HEK293 (cell line): ENCODE results near the gene FPGS.

Experiments
- CTCF ChIA-PET: fragments of 350-600 bp; formaldehyde crosslinking; extraction: SDS; loops from one replicate; lab custom pipeline; 2021; ENCODE audit warnings: antibody characterized with exemption; lab: Yijun Ruan, JAX
- POLR2A ChIA-PET: fragments of 300-600 bp; formaldehyde crosslinking; extraction: SDS; loops from one replicate; lab custom pipeline; 2020; ENCODE audit warnings: antibody characterized with exemption, inconsistent platforms; lab: Yijun Ruan, JAX
- H3K27ac ChIP-seq: fragments of 200-500 bp; sonication (Bioruptor generic); 2 replicates; pipeline ENCODE4 v1.5.1; 2014; ENCODE audit warnings: low read depth, low read length, control low read depth, inconsistent platforms; ENCODE audit errors: extremely low read depth
- H3K36me3 ChIP-seq, 2 experiments: fragments of 200-500 bp in 1 of 2; sonication (Bioruptor generic) in 1 of 2; 1 replicate in 1 of 2; 2 replicates in 1 of 2; pipeline ENCODE4 v1.5.1; 2014 to 2017; ENCODE audit warnings: inconsistent platforms in 2 of 2, low read length in 2 of 2; ENCODE audit not compliant: control insufficient read depth in 2 of 2, insufficient read depth in 1 of 2
- H3K4me1 ChIP-seq: fragments of 200-500 bp; sonication (Bioruptor generic); 2 replicates; pipeline ENCODE4 v1.5.1; 2014; ENCODE audit warnings: mild to moderate bottlenecking, low read length, inconsistent platforms; ENCODE audit not compliant: control insufficient read depth, insufficient read depth
- H3K4me3 ChIP-seq: 2 replicates; pipeline ENCODE4 v1.5.1; 2011; ENCODE audit warnings: low read depth, mild to moderate bottlenecking, control low read depth, low read length, moderate library complexity
- H3K9me3 ChIP-seq: fragments of 200-500 bp; sonication (Bioruptor generic); 2 replicates; pipeline ENCODE4 v1.5.1; 2014; ENCODE audit warnings: low read depth, low read length, inconsistent platforms; ENCODE audit not compliant: control insufficient read depth, insufficient read depth
- INSM2 ChIP-seq: fragments of 450-650 bp; formaldehyde crosslinking; IDR thresholded peaks from 2 replicates; pipeline ENCODE4 v1.5.1; 2016; ENCODE audit warnings: missing biosample characterization, missing genetic modification characterization
- KLF8 ChIP-seq: fragments of 450-650 bp; formaldehyde crosslinking; IDR thresholded peaks from 2 replicates; pipeline ENCODE4 v1.5.1; 2016; ENCODE audit warnings: missing biosample characterization, missing genetic modification characterization
- PATZ1 ChIP-seq: fragments of 450-650 bp; formaldehyde crosslinking; IDR thresholded peaks from 2 replicates; pipeline ENCODE4 v1.5.1; 2016; ENCODE audit warnings: missing biosample characterization, missing genetic modification characterization
- ZNF148 ChIP-seq: fragments of 450-650 bp; formaldehyde crosslinking; IDR thresholded peaks from 2 replicates; pipeline ENCODE4 v1.5.0; 2017; ENCODE audit warnings: missing biosample characterization, missing genetic modification characterization, borderline replicate concordance
- ZNF157 ChIP-seq: fragments of 450-650 bp; formaldehyde crosslinking; IDR thresholded peaks from 2 replicates; pipeline ENCODE4 v1.5.1; 2016; ENCODE audit warnings: missing biosample characterization, missing genetic modification characterization
- ZNF223 ChIP-seq: fragments of 450-650 bp; formaldehyde crosslinking; IDR thresholded peaks from 2 replicates; pipeline ENCODE4 v1.5.1; 2016; ENCODE audit warnings: missing biosample characterization, missing genetic modification characterization
- ZNF423 ChIP-seq: fragments of 450-650 bp; formaldehyde crosslinking; IDR thresholded peaks from 2 replicates; pipeline ENCODE4 v1.5.1; 2016; ENCODE audit warnings: missing biosample characterization, missing genetic modification characterization
- ZNF518A ChIP-seq: fragments of 450-650 bp; formaldehyde crosslinking; conservative IDR thresholded peaks from 2 replicates; pipeline ENCODE4 v1.5.1; 2016; ENCODE audit warnings: low read depth, missing biosample characterization, missing genetic modification characterization
- ZNF600 ChIP-seq: fragments of 450-650 bp; formaldehyde crosslinking; IDR thresholded peaks from 2 replicates; pipeline ENCODE4 v1.5.1; 2016; ENCODE audit warnings: missing biosample characterization, missing genetic modification characterization
- ZNF624 ChIP-seq: fragments of 450-650 bp; formaldehyde crosslinking; IDR thresholded peaks from 2 replicates; pipeline ENCODE4 v1.5.1; 2017; ENCODE audit warnings: missing biosample characterization, missing genetic modification characterization
- ZNF843 ChIP-seq: fragments of 450-650 bp; formaldehyde crosslinking; IDR thresholded peaks from 2 replicates; pipeline ENCODE4 v1.5.1; 2016; ENCODE audit warnings: missing biosample characterization, missing genetic modification characterization
- ZSCAN4 ChIP-seq: fragments of 450-650 bp; formaldehyde crosslinking; IDR thresholded peaks from 2 replicates; pipeline ENCODE4 v1.5.1; 2017; ENCODE audit warnings: missing biosample characterization, missing genetic modification characterization

Gene FPGS

GRCh38 chr9:127773272-127773671 lies 29.4 kb upstream of the FPGS start (continued):
- TF ChIP-seq PATZ1 (no peak), ZNF148 (tag by site-specific recombination) (no peak), ZNF843 (tag by site-specific recombination) (no peak)

DNA sequence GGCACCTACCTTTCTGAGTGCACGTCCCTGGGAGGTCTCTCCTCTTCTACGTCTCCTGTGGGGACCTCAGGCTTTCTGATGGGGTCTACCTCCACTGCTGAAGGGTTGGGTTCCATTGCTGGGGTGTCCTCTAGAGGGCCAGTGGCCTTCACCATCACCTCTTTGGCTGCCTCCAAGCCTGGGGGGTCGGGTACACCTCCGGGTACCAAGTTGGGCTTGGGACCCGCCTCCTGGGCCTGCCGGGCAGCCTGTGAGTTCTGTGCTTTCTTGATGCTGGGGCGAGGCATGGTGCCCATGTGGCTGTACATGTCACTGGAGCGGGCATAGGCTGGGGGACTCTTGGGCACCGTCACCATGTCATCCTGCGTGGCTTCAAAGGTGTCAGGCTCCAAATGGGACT lies 28.7 kb upstream of the FPGS start:
- ChIA-PET CTCF (interaction anchor here (0.9 to 1.5 kb wide), 3 partner anchors 10 to 39 kb away, joined by 4 to 11 read pairs (median 8); partner anchors contain the start of genes CDK9 and TOR2A), POLR2A (no interaction called here)
- Histone ChIP-seq H3K36me3 (no peaks in the 10 kb centered on the region), H3K4me3 (no peak overlapping the region), H3K27ac (no peak overlapping the region), H3K4me1 (no peaks in the 10 kb centered on the region), H3K9me3 (no peaks in the 10 kb centered on the region)
- TF ChIP-seq ZNF157 (tag by site-specific recombination) (no peak), INSM2 (no peak), ZNF624 (tag by site-specific recombination) (no peak), ZNF600 (no peak), ZNF518A (tag by site-specific recombination) (no peak), ZNF423 (tag by site-specific recombination) (no peak), ZNF223 (no peak), KLF8 (no peak), ZSCAN4 (tag by site-specific recombination) (no peak)
